Keratinocyte (primary cell): ENCODE results near the gene NBPF6.
"Not testable (repeated sequence)": the region's sequence is repeated elsewhere in the genome, so short reads cannot be mapped to it uniquely, and the experiment has no call there.

Experiments
- EZH2 ChIP-seq: IDR thresholded peaks from one replicate; pipeline ENCODE4 v1.6.1; 2012; ENCODE audit warnings: inconsistent platforms, mild to moderate bottlenecking, low read length, moderate library complexity
- TF ChIP-seq, protein P1 (sequence below), 3 experiments: IDR thresholded peaks in 1 of 3; conservative IDR thresholded peaks in 1 of 3; optimal IDR thresholded peaks in 1 of 3; 2 replicates in 2 of 3; 3 replicates in 1 of 3; pipeline versions ENCODE3 to v1.5.1; 2011; ENCODE audit warnings: low read length in 3 of 3, mild to moderate bottlenecking in 3 of 3, moderate library complexity in 2 of 3, control low read depth in 1 of 3, inconsistent platforms in 1 of 3; ENCODE audit not compliant: insufficient read depth in 2 of 3; ENCODE audit errors: extremely low read depth in 1 of 3

DNA sequence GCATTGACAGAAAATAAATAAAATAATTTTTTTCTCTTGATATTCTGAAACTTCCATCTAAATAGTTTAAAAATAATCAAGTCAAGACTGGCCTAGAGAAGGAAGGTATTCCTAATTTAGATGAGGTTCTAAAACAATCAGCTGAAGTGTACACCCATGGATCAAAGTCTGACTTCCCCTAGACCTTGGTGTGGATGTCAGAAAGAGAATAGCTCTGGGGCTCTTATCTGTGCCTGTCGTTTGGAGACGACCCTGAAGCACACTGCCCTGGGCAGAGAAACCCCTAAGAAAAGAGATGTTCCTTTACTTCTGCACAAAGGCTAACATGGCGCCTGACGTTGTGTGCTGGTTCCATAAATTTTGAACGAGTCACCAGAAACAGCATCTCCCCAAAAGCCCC lies 30.0 kb upstream of the NBPF6 start:
- TF ChIP-seq, protein P1, sequence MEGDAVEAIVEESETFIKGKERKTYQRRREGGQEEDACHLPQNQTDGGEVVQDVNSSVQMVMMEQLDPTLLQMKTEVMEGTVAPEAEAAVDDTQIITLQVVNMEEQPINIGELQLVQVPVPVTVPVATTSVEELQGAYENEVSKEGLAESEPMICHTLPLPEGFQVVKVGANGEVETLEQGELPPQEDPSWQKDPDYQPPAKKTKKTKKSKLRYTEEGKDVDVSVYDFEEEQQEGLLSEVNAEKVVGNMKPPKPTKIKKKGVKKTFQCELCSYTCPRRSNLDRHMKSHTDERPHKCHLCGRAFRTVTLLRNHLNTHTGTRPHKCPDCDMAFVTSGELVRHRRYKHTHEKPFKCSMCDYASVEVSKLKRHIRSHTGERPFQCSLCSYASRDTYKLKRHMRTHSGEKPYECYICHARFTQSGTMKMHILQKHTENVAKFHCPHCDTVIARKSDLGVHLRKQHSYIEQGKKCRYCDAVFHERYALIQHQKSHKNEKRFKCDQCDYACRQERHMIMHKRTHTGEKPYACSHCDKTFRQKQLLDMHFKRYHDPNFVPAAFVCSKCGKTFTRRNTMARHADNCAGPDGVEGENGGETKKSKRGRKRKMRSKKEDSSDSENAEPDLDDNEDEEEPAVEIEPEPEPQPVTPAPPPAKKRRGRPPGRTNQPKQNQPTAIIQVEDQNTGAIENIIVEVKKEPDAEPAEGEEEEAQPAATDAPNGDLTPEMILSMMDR (optimal IDR thresholded peaks at IDR 0.05 in 1 of 3, IDR thresholded peaks at IDR 0.05 in 1 of 3, conservative IDR thresholded peaks at IDR 0.05 in 1 of 3; ENCODE audit: extremely low read depth in 1 of 3, insufficient read depth in 2 of 3, low read length in 3 of 3), result not testable (repeated sequence)
- not testable (repeated sequence) for TF ChIP-seq EZH2
